NCI-H1048 (cell line): Measurements from ENCODE around the gene GRAMD1B.
A peak's percentile ranks its signal among the peaks of the same experiment; 100 is the strongest.
"Not testable (repeated sequence)": the region's sequence is repeated elsewhere in the genome, so short reads cannot be mapped to it uniquely, and the experiment has no call there.

ENCODE experiments used
- DNase-seq: peaks from one replicate; lab custom pipeline; 2025; lab: John Stamatoyannopoulos, UW

Gene GRAMD1B

GRCh38 chr11:123568367-123568870, 138.3 kb downstream of the GRAMD1B start:
- no peak for DNase-seq

DNA sequence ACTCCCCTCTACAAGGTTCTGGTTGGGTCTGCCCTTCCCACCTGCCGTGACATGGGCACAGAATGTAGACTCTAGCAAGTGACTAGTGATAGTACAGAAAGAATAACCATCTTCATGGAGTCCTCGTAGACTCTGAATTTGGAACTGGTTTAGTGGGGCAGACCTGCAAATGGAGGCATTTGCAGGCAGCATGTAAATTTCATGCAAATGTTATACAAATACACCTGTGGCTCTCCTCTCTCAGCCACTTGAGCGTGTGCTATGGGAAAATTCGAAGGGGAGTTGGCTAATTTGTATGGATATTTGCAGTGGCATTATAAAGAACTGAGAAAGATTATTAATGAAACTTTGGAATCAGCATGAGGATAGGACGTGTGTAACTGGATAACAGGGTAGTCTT, 139.3 kb downstream of the GRAMD1B start:
- DNase-seq: peak; percentile 14

DNA sequence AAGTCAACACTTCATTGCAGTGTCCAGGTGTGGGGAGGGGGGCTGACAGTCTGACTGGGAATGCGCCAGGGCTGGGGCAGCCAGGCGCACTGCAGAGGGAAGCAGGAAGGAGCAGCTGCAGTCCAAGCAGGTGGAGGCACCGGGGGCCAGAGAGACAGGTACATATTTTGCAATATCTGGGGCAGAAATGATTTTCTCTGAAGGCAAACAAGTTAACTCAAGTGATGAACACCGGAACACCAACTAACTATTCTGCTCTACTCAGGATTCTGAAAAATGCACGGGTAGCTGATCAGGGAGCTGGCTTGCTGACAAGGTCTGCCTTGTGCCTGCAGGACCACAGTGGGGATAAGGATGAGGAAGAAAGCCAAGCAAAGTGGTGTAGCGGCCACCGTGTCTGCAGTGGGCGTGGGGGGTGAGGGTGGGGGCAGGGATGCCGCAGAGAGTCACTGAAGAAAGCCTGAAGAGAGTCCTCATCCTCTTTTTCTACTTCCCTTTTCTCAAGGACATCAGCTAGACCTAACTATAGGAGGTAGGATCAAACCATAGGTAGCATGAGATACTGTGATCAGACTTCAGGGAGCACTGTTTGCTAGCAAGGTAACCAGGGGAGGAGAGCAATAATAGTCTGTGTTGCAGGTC, 141.0 kb downstream of the GRAMD1B start:
- no peak for DNase-seq

DNA sequence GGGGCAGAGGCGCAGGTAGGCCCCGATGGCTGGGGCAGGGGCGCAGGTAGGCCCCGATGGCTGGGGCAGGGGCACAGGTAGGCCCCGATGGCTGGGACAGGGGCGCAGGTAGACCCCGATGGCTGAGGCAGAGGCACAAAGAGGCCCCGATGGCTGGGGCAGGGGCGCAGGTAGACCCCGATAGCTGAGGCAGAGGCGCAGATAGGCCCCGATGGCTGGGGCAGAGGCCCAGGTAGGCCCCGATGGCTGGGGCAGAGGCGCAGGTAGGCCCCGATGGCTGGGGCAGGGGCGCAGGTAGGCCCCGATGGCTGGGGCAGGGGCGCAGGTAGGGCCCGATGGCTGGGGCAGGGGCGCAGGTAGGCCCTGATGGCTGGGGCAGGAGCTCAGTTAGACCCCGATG, 142.7 kb downstream of the GRAMD1B start:
- not testable (repeated sequence) for DNase-seq

GRCh38 chr11:123573286-123573685, 143.2 kb downstream of the GRAMD1B start:
- no peak for DNase-seq

- DNase-seq: no peak
These were observed 145.4 kb downstream of the GRAMD1B start for GRCh38 chr11:123575441-123575840.

DNA sequence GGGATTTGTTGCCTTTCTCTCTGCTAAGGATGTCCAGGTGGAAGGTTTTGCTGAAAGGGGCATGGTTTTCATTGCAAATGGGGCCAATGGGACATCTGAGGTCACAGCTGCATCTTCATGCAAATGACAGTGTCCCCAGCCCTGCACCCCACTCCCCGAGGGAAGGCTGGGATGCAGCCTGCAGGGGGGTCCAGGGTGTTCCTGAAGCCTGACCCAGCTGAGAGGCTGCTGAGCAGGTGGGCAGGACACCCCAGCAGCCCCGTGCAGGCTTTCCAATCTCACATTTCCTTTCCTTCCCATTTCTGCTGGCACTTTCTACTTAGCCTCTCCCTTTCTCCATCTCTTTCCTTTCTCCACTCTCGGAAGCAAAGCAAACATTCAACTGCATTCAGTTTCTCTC, 146.0 kb downstream of the GRAMD1B start:
- DNase-seq: no peak

DNA sequence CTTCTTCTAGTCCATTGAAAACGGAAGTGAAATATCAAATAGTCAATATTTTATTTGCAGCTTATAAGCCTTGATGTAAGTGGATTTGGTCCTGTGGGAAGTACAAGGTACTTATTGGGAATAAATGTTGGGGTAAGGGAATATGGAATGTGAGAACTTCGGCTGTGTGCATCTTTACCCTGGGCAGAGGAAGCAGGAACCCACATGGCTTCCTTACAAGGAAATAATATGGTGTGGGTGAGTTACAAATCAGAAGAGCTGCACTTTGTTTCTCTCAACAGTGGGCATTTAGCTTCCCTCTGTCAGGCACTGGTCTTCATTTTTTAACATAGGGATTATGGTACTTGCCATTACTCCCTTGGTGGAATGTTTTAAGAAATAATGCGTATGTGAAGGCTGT, 146.4 kb downstream of the GRAMD1B start:
- no peak for DNase-seq

DNA sequence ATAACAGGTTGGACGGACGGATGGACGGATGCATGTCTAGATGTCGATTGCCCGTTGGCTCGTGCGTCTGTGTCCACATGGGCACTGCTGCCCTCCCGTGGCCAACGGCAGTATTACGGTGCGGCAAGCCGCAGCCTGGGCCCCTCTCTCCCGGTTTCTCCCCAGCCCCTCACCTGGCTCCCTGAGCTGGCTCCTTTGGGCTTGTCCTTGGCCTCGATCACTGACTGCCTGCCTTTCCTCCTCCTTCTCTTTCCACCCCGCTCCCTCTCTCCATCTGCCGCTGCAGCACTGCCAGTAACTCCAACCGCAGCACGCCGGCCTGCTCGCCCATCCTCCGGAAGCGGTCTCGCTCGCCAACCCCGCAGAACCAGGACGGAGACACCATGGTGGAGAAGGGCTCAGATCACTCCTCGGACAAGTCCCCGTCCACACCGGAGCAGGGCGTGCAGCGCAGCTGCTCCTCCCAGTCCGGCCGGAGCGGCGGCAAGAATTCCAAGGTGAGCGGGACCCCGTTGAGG, 147.1 kb downstream of the GRAMD1B start:
- DNase-seq: no peak

DNA sequence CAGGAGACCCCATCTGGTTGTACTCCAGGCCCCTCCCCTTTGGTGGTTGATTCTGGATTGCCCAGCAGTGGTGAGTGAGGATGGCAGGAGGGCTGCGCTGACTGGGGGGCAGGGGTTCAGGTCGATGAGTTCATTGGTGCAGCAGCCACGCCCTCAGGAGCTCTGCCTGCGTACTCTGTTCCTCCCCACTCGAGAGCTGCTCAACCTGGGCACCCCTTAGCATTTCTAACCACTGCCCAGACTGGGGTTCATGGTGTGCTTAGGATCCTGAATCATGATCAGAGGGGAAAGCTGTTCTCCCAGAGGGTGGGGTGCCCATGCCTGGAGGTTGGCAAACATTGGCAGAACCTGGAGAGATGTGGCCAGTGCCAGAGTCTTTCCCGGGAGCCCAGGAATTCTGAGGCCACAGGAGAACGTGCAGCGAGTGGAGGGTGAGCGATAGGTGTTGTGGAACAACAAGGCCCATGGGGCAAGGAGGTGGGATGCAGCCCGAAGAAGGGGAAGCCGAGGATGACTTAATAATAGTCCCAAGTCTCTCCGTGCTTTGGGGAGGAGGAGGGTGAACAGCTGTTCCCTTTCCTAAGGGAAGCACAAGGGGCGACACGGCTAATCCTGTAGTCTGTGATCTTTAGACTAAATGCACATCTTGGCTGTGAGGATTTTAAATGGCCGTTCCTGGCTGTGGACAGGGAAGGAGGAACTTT, 148.9 kb downstream of the GRAMD1B start:
- no peak for DNase-seq

GRCh38 chr11:123579482-123579812, 149.4 kb downstream of the GRAMD1B start:
- no peak for DNase-seq

DNA sequence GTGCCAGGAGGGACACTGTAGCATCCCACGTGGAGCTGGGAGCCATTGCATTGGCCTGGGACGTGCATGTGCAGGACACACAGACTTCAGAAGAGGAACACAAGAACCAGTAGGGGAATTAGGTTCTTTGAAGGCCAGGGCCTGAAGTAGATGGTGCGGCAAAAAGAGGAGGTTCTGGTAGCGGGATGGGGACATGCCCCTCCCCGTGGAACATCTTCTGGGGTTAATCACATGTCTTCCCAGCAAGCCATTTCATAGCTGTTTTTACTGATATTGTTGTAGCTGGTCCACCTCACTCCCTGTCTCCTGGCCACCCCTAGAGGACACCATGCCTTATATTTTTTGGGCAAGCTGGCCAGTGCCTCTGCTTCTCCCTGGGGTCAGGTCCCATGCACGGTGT, 150.1 kb downstream of the GRAMD1B start:
- DNase-seq: no peak

GRCh38 chr11:123580557-123581275, 150.6 kb downstream of the GRAMD1B start:
- DNase-seq: peak; percentile 68

DNA sequence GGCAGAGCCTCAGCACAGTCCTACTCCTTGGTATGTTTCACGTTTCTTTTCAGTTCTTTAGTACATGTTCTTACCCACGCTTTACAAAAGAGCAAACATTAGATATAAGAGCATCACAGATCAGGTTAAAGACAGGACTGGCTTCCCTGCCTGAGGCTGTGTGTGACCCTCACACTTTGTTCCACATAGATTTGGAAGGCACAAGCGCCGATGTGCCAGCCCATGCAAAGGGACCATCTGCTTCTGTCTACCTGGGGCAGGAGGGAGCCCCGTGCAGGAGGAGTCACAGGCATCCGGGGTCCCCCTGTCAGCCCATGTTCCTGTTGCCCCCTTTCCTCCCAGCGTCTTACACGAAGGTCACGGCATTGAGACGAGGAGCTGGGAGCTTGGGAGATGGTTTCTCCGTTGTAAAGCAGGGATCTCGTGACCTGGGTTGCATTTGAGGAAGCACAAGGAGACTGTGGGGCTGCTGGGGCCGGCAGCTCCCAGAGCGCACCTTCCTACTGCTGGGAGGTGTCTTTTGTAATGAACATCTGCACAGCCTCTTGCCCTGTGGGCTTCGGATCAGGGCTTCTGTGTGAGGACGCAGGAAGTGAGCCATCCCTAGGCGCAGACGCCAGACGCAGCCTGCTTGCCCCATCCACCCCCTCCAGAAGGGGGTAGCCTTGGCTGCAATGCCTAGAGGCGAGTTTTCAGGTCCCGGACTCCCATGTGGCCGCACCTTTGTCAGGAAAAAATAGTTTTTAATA, 151.8 kb downstream of the GRAMD1B start:
- DNase-seq: no peak

- no peak for DNase-seq
These were observed 153.0 kb downstream of the GRAMD1B start for GRCh38 chr11:123582992-123583504.

GRCh38 chr11:123584186-123584585, 154.1 kb downstream of the GRAMD1B start:
- DNase-seq: no peak

- no peak for DNase-seq
These were observed 154.7 kb downstream of the GRAMD1B start for GRCh38 chr11:123584737-123585136.

DNA sequence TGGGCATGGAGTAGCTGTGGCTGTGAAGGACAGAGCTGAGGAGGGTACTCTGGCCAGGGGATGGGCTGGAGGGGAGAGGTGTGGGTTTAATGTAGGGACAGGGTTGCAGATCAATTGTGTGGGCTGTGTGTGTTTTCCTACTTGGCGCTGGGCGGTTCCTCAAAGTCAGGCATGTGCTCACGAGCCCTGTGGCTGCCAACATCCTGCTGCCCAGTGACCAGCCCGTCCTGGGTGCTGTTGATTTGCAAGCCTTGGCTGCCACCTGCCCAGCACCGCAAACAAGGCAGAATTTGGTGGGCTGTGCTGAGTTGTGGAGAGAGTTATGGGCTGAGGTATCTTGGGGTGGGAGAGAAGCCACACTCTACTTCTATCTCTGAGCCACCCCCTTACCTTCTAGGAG, 155.1 kb downstream of the GRAMD1B start:
- no peak for DNase-seq

GRCh38 chr11:123585706-123586105, 155.6 kb downstream of the GRAMD1B start:
- no peak for DNase-seq

DNA sequence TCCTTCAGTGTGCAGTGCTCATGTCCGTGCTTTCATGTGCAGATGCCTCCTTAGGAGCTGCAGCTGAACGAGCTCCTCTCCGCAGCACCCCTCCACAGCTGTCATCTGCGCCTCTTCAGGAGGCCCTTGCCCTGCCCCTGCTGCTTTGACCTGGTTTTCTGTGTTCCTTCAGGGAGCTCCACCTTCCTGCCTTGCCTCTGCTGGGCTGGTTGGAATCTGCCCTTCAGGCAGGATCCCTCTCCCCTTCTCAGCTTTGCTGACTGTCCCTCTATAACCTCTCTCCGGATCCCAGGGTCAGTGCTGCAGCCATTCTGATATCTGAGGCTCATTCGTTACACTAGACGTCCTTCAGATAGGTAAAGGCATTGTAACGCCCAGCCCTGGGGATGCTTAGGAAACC, 156.5 kb downstream of the GRAMD1B start:
- no peak for DNase-seq

GRCh38 chr11:123587044-123587443, 157.0 kb downstream of the GRAMD1B start:
- no peak for DNase-seq

GRCh38 chr11:123587559-123587958, 157.5 kb downstream of the GRAMD1B start:
- no peak for DNase-seq
